ENCODE measurements around the gene GABRP.

The GABRP gene

GRCh38 chr5:170854566-170854965, 71.0 kb downstream of the GABRP start:
- no peak for DNase-seq (ENCODE audit: low read depth, low spot score)
- no peak overlapping the region for H3K27ac ChIP-seq

GRCh38 chr5:170857066-170857465, 73.5 kb downstream of the GABRP start:
- no peak for DNase-seq (ENCODE audit: low read depth, low spot score)
- no peak overlapping the region for H3K27ac ChIP-seq

DNA sequence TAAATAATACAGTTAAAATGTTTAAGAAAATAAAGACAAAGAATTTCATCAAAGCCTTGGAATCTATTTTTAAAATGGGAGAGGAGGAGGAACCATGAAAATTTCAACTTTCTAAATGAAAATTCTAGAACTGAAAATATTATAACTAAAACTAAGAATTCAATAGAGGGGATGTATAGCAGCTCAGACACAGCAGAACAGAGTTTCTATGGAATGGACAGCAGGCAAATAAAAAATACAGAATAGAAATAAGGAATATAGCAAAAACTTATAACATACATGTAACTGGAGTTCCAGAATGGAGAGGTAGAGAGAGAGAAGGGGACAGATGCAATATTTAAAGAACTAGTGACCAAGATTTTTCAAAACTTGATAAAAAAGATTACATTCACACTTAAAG, 76.9 kb downstream of the GABRP start:
- H3K27ac ChIP-seq = no peak overlapping the region
- DNase-seq (ENCODE audit: low read depth, low spot score) = no peak

DNA sequence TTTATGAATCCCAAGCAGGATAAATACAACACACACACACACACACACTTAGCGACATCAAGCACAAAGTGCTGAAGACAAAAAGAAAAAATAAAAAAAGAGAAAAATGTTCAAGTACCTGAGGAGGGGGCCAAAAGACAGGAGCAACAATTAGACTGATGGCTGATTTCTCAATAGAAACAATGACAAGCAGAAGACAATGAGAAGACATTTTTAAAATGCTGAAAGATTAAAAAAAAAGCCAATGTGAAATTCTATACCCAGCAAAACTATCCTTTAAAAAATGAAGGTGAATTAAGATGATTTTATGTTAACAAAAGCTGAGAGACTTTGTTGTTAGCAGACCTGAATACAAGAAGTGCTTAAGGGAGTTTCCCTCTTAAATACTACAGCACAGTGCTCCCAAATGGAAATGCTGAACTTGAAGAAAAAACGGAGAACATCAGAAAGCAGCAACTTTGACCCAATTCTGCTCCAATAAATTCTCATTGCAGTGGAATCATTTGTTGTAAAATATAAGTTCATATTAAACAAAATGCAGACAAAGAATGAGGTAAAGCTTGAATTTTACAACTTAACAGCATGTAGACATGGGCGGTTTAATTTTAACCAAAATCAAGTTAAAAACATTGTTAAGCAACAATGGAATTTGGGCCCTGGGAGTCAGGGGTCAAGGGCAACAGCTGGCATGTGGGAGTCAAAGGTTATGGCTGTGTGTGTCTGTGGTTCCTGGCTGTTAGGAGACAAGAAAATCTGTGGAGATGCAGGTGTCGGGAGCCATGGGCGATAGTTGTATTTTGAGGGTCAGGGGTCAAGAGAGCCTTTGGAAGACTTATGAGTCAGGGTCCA, 77.5 kb downstream of the GABRP start:
- no peak for DNase-seq (ENCODE audit: low read depth, low spot score)
- H3K27ac ChIP-seq = no peak overlapping the region

- no peak overlapping the region for H3K27ac ChIP-seq
- DNase-seq (ENCODE audit: low read depth, low spot score) = no peak
These were observed 78.1 kb downstream of the GABRP start for GRCh38 chr5:170861667-170861916.

- DNase-seq (ENCODE audit: low read depth, low spot score) = no peak
- H3K27ac ChIP-seq = peak within 1 kb of the TSS; percentile 28
These were observed 78.6 kb downstream of the GABRP start, which contains the start of gene RANBP17 for GRCh38 chr5:170861917-170862766. Gene RANBP17, plus strand, starts transcription at chr5:170862018.

- no peak for DNase-seq (ENCODE audit: low read depth, low spot score)
- H3K27ac ChIP-seq = no peak overlapping the region
These were observed 80.1 kb downstream of the GABRP start for GRCh38 chr5:170863646-170864045.

Data from epithelial cell of prostate (primary cell).